Natural killer cell (primary cell): ENCODE results near the gene EIF3K. TPM values are rescaled to one million over a fixed set of nuclear protein-coding genes. Genes with fewer than 3 reads are reported as not detected.

Experiments
- ATAC-seq, 3 donors: fragments of 150-1000 bp in 2 of 3; fragments of 200-7000 bp in 1 of 3; cut with Tn5 transposase; 1 replicate in 1 of 3; 2 replicates in 2 of 3; pipeline ENCODE4 v1.10.0; 2021; ENCODE audit warnings: mild to moderate bottlenecking in 2 of 3, moderate library complexity in 2 of 3
- DNase-seq, 2 donors: peaks; one replicate each; pipeline versions ENCODE4 v3.0.0 to v3.0.0-alpha.2; 2013 to 2021; ENCODE audit warnings: mixed read lengths in 1 of 2
- H3K27ac ChIP-seq: one replicate; pipeline ENCODE4 v1.5.1; 2013; ENCODE audit warnings: mild to moderate bottlenecking, low read length
- H3K27me3 ChIP-seq: one replicate; pipeline ENCODE4 v1.6.1; 2013; ENCODE audit warnings: low read length; ENCODE audit not compliant: control insufficient read depth, insufficient read depth
- H3K36me3 ChIP-seq: one replicate; pipeline ENCODE4 v1.6.1; 2013; ENCODE audit warnings: low read length; ENCODE audit not compliant: control insufficient read depth, insufficient read depth
- H3K4me1 ChIP-seq: one replicate; pipeline ENCODE4 v1.6.1; 2013; ENCODE audit warnings: low read length; ENCODE audit not compliant: control insufficient read depth, insufficient read depth
- H3K4me3 ChIP-seq: one replicate; pipeline ENCODE4 v1.5.1; 2013; ENCODE audit warnings: low read length
- H3K9me3 ChIP-seq: one replicate; pipeline ENCODE4 v1.6.1; 2013; ENCODE audit warnings: low read length; ENCODE audit not compliant: control insufficient read depth, insufficient read depth
- H3K27ac Mint-ChIP-seq, 2 donors: one replicate each; pipeline ENCODE4 v1.8.0; 2022; ENCODE audit warnings: mild to moderate bottlenecking in 2 of 2, mixed read lengths in 2 of 2, moderate library complexity in 1 of 2
- H3K27me3 Mint-ChIP-seq, 2 donors: one replicate each; pipeline ENCODE4 v1.8.0; 2022; ENCODE audit warnings: low read depth in 2 of 2, mixed read lengths in 2 of 2
- H3K36me3 Mint-ChIP-seq: one replicate; pipeline ENCODE4 v1.8.0; 2022; ENCODE audit warnings: mixed read lengths
- H3K4me1 Mint-ChIP-seq, 2 donors: one replicate each; pipeline ENCODE4 v1.8.0; 2022; ENCODE audit warnings: mixed read lengths in 2 of 2
- H3K4me3 Mint-ChIP-seq: one replicate; pipeline ENCODE4 v1.8.0; 2022; ENCODE audit warnings: mild to moderate bottlenecking, moderate library complexity, mixed read lengths
- H3K9me3 Mint-ChIP-seq, 2 donors: one replicate each; pipeline ENCODE4 v1.8.0; 2022; ENCODE audit warnings: mixed read lengths in 2 of 2
- WGBS: methylation state at CpG from one replicate; pipeline ENCODE4 v1.1.7; 2013; ENCODE audit warnings: missing lambda C conversion rate; ENCODE audit not compliant: insufficient coverage; 5-methylcytosine and 5-hydroxymethylcytosine counted together
- intact Hi-C: fragments of 100-400 bp; cut with micrococcal nuclease; formaldehyde crosslinking; loops from one replicate; pipeline ENCODE4 v1.14.2; 2022
- total RNA-seq, 4 donors: library from RNA; stranded (reverse); fragments of 120-200 nt in 1 of 4; gene quantifications; one replicate each; pipeline versions ENCODE4 v1.2.3 to v1.2.4, GENCODE V29; 2013 to 2022
- TF ChIP-seq, protein P1 (sequence below): fragments of 200-600 bp; IDR thresholded peaks from one replicate; pipeline ENCODE4 v1.8.0; 2022; ENCODE audit warnings: antibody characterized with exemption

EIF3K gene
- total RNA-seq, 3 donors from 2014 or later (not counting 1 experiment from before 2014, with no cell fraction given) = 232 to 262 (median 238) TPM

DNA sequence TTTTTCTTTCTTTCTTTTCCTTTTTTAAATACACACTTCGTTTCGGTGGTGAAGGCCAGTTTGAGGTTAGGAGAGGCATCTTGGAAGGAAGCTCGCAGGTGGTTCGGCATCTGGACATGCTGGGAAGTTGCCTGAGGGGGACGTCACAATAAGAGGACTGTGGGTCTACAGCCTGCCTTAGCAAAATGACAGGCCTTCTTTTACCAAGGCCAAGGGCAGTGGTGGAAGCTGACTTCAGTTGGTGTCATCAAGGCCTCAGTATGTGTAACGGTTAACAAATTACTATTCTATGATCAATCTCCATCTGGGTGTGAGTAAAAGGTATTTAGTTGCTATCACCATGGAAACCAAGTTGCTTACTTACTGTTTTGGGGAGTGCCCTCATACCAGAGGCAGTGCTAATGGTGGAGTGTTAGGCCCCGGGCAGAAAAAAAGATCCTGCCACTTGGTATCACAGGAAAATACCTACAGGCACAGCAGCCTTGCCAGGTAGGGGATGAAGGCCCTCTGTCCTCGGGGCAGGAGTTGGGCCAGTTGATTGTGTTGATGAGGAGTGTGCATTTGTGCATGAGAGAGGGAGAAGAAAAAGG is 38.7 kb downstream of the EIF3K start:
- DNase-seq (peak in 1 of 2 donors; percentile 61), ATAC-seq (peak in 2 of 3 donors; percentile 14 to 29)
- TF ChIP-seq, protein P1, sequence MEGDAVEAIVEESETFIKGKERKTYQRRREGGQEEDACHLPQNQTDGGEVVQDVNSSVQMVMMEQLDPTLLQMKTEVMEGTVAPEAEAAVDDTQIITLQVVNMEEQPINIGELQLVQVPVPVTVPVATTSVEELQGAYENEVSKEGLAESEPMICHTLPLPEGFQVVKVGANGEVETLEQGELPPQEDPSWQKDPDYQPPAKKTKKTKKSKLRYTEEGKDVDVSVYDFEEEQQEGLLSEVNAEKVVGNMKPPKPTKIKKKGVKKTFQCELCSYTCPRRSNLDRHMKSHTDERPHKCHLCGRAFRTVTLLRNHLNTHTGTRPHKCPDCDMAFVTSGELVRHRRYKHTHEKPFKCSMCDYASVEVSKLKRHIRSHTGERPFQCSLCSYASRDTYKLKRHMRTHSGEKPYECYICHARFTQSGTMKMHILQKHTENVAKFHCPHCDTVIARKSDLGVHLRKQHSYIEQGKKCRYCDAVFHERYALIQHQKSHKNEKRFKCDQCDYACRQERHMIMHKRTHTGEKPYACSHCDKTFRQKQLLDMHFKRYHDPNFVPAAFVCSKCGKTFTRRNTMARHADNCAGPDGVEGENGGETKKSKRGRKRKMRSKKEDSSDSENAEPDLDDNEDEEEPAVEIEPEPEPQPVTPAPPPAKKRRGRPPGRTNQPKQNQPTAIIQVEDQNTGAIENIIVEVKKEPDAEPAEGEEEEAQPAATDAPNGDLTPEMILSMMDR = no peak
- peak overlapping the region; percentile 85 to 88 for H3K27ac Mint-ChIP-seq
- H3K27me3 Mint-ChIP-seq = no peaks in the 10 kb centered on the region
- peaks cover 9% of the 10 kb centered on the region for H3K36me3 ChIP-seq
- no peaks in the 10 kb centered on the region for H3K27me3 ChIP-seq
- H3K4me1 ChIP-seq = peaks cover 82% of the 10 kb centered on the region
- H3K9me3 ChIP-seq = no peaks in the 10 kb centered on the region
- WGBS = 72% methylated on average over 8 of the region's 8 CpGs
- H3K27ac ChIP-seq = peak overlapping the region; percentile 11
- peak overlapping the region; percentile 53 for H3K4me3 Mint-ChIP-seq
- H3K4me1 Mint-ChIP-seq = peaks cover 73 to 87% of the 10 kb centered on the region in 2 donors
- no peak overlapping the region for H3K4me3 ChIP-seq
- no peaks in the 10 kb centered on the region for H3K9me3 Mint-ChIP-seq
- H3K36me3 Mint-ChIP-seq = no peaks in the 10 kb centered on the region
- intact Hi-C loops = loop anchor here (5.0 kb wide), 1 partner anchor 35 kb away; no protein-coding TSS in a partner anchor

DNA sequence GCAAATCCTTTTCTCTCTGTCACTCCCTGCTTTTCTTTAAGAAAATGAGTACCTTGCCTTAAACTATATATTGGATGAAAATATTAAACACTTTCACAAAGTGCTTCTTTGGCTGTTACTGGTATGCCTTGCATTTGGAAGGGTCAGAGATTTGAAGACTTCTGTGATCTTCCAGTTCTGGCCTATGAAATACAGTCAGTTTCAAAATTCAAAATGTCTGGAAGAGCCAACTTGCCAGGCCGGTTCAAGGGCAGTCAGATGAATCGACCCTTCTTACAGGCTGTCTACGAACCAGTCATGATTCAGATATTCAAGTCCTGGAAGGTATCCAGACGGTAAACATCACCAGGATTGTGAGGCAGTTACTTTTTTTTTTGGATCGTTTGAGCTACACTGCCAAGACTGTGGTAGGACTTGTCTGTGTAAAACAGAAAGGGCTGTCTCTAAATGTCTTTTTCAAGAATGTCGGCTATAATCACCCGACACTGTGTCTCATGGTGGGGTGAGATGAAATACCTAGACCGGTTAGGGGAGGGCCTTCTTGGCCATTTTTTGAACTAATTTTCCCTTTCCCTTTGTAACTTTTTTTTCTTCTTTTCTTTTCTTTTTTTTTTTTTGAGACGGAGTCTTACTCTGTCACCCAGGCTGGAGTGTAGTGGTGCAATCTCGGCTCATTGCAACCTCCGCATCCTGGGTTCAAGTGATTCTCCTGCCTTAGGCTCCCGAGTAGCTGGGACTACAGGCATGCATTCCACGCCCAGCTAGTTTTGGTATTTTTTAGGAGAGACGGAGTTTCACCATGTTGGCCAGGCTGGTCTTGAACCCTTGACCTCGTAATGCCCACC is 39.7 kb downstream of the EIF3K start:
- peaks cover 9% of the 10 kb centered on the region for H3K36me3 ChIP-seq
- Mint-ChIP-seq H3K4me3 (peak overlapping the region; percentile 69), H3K9me3 (no peaks in the 10 kb centered on the region), H3K27ac (peak overlapping the region; percentile 85 to 88), H3K4me1 (peaks cover 77 to 83% of the 10 kb centered on the region in 2 donors), H3K36me3 (no peaks in the 10 kb centered on the region), H3K27me3 (no peaks in the 10 kb centered on the region)
- no peaks in the 10 kb centered on the region for H3K9me3 ChIP-seq
- H3K4me3 ChIP-seq = no peak overlapping the region
- intact Hi-C loops = loop anchor here (5.0 kb wide), 1 partner anchor 34 kb away; no protein-coding TSS in a partner anchor
- TF ChIP-seq, protein P1 = no peak
- H3K27me3 ChIP-seq = no peaks in the 10 kb centered on the region
- ATAC-seq (no peak), DNase-seq (no peak)
- 91% methylated on average over 11 of the region's 15 CpGs for WGBS
- H3K4me1 ChIP-seq = peaks cover 87% of the 10 kb centered on the region
- peak overlapping the region; percentile 39 for H3K27ac ChIP-seq

DNA sequence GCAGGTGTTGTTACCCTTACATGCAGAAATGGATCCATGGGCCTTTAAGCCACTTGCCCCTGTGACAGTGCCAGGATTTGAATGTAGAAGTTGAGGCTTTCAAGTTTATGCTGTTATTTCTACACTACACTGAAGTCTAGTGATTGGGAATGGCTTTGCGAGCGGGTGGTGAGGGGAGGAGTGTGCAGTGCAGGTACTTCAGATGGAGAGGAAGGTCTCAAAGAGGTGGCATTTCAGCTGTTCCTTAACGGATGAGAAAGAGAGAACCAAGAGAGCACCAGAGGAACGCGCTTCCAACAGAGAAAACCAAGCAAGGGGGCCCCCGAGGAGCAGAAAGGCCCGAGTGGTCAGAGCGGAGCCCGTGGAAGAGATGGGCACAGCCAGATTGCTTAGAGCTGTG is 41.7 kb downstream of the EIF3K start:
- no peak overlapping the region for H3K4me3 ChIP-seq
- no peaks in the 10 kb centered on the region for H3K27me3 ChIP-seq
- DNase-seq (no peak), ATAC-seq (no peak)
- Mint-ChIP-seq H3K27ac (peak overlapping the region; percentile 85 to 88), H3K9me3 (no peaks in the 10 kb centered on the region), H3K4me3 (peak overlapping the region; percentile 60), H3K4me1 (peaks cover 78 to 80% of the 10 kb centered on the region in 2 donors), H3K27me3 (no peaks in the 10 kb centered on the region), H3K36me3 (no peaks in the 10 kb centered on the region)
- WGBS = 97% methylated on average over 9 of the region's 9 CpGs
- peak overlapping the region; percentile 24 for H3K27ac ChIP-seq
- peaks cover 9% of the 10 kb centered on the region for H3K36me3 ChIP-seq
- peaks cover 93% of the 10 kb centered on the region for H3K4me1 ChIP-seq
- intact Hi-C loops = no loop called here
- TF ChIP-seq, protein P1 = no peak
- H3K9me3 ChIP-seq = no peaks in the 10 kb centered on the region
